Measurements from ENCODE around the gene B3GNT5. TPM values are rescaled to one million over a fixed set of nuclear protein-coding genes. Genes with fewer than 3 reads are reported as not detected.

B3GNT5 gene
- total and polyA plus RNA-seq, 12 donors = 0.18 to 3.6 (median 2.6) TPM

- intact Hi-C loops (cut with DNase I) = no loop called here
- TF ChIP-seq, protein P1, sequence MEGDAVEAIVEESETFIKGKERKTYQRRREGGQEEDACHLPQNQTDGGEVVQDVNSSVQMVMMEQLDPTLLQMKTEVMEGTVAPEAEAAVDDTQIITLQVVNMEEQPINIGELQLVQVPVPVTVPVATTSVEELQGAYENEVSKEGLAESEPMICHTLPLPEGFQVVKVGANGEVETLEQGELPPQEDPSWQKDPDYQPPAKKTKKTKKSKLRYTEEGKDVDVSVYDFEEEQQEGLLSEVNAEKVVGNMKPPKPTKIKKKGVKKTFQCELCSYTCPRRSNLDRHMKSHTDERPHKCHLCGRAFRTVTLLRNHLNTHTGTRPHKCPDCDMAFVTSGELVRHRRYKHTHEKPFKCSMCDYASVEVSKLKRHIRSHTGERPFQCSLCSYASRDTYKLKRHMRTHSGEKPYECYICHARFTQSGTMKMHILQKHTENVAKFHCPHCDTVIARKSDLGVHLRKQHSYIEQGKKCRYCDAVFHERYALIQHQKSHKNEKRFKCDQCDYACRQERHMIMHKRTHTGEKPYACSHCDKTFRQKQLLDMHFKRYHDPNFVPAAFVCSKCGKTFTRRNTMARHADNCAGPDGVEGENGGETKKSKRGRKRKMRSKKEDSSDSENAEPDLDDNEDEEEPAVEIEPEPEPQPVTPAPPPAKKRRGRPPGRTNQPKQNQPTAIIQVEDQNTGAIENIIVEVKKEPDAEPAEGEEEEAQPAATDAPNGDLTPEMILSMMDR (IDR thresholded peaks at IDR 0.05) = no peak
- no peak for TF ChIP-seq POLR2A (IDR thresholded peaks at IDR 0.05)
Measured at GRCh38 chr3:183267140-183267539, 14.1 kb downstream of the B3GNT5 start.

GRCh38 chr3:183268366-183268765 is 15.3 kb downstream of the B3GNT5 start:
- TF ChIP-seq, protein P1 (IDR thresholded peaks at IDR 0.05) = no peak
- TF ChIP-seq POLR2A (IDR thresholded peaks at IDR 0.05) = no peak
- peaks cover 0 to 6% of the 10 kb centered on the region in 2 donors for H3K4me1 ChIP-seq (replicated peaks in 1 of 2)
- H3K36me3 ChIP-seq (replicated peaks in 1 of 2) = no peaks in the 10 kb centered on the region
- no peak overlapping the region for H3K27ac ChIP-seq
- no peaks in the 10 kb centered on the region for H3K9me3 ChIP-seq (replicated peaks in 1 of 3)
- intact Hi-C loops (cut with DNase I) = no loop called here
- 85 to 87% (median 85%) methylated on average over 5 of the region's 5 CpGs for WGBS, 4 donors
- H3K27me3 ChIP-seq = no peaks in the 10 kb centered on the region
- H3K4me3 ChIP-seq = no peak overlapping the region
- no peak for DNase-seq

More at GRCh38 chr3:183267140-183267539, 14.1 kb downstream of the B3GNT5 start:
- no peak overlapping the region for H3K4me3 ChIP-seq
- H3K4me1 ChIP-seq (replicated peaks in 1 of 2) = peaks cover 0 to 6% of the 10 kb centered on the region in 2 donors
- no peak for DNase-seq
- no peaks in the 10 kb centered on the region for H3K27me3 ChIP-seq
- H3K9me3 ChIP-seq (replicated peaks in 1 of 3) = no peaks in the 10 kb centered on the region
- H3K27ac ChIP-seq = no peak overlapping the region
- H3K36me3 ChIP-seq (replicated peaks in 1 of 2) = no peaks in the 10 kb centered on the region
- 95 to 99% (median 96%) methylated on average over 5 of the region's 5 CpGs for WGBS, 4 donors

- Histone ChIP-seq H3K9me3 (replicated peaks in 1 of 3) (no peaks in the 10 kb centered on the region), H3K27ac (no peak overlapping the region), H3K36me3 (replicated peaks in 1 of 2) (no peaks in the 10 kb centered on the region), H3K4me1 (replicated peaks in 1 of 2) (peaks cover 0 to 6% of the 10 kb centered on the region in 2 donors), H3K4me3 (no peak overlapping the region), H3K27me3 (no peaks in the 10 kb centered on the region)
- no peak for DNase-seq
- 90 to 97% (median 95%) methylated on average over 13 of the region's 13 CpGs for WGBS, 4 donors
- intact Hi-C loops (cut with DNase I) = no loop called here
- TF ChIP-seq, protein P1 (IDR thresholded peaks at IDR 0.05) = no peak
- no peak for TF ChIP-seq POLR2A (IDR thresholded peaks at IDR 0.05)
Measured at GRCh38 chr3:183269345-183269744, 16.3 kb downstream of the B3GNT5 start.

GRCh38 chr3:183270344-183270743 is 17.3 kb downstream of the B3GNT5 start:
- DNase-seq = no peak
- no peaks in the 10 kb centered on the region for H3K27me3 ChIP-seq
- TF ChIP-seq POLR2A (IDR thresholded peaks at IDR 0.05) = no peak
- TF ChIP-seq, protein P1 (IDR thresholded peaks at IDR 0.05) = no peak
- intact Hi-C loops (cut with DNase I) = no loop called here
- no peak overlapping the region for H3K27ac ChIP-seq
- WGBS, 4 donors = 88 to 93% (median 92%) methylated on average over 7 of the region's 7 CpGs
- no peaks in the 10 kb centered on the region for H3K9me3 ChIP-seq (replicated peaks in 1 of 3)
- no peak overlapping the region for H3K4me3 ChIP-seq
- no peaks in the 10 kb centered on the region for H3K36me3 ChIP-seq (replicated peaks in 1 of 2)
- H3K4me1 ChIP-seq (replicated peaks in 1 of 2) = peaks cover 0 to 1% of the 10 kb centered on the region in 2 donors

Data from adrenal gland (tissue), 12 donors.